HepG2 (cell line): ENCODE data around the gene SMG5. TPM values are rescaled to one million over a fixed set of nuclear protein-coding genes. Genes with fewer than 3 reads are reported as not detected.
A peak's percentile ranks its signal among the peaks of the same experiment; 100 is the strongest.

Experiments used
- CSRNP1 ChIP-seq: sonication (generic); formaldehyde crosslinking; IDR thresholded peaks from 2 replicates; pipeline ENCODE4 v1.8.1; 2023; ENCODE audit warnings: mild to moderate bottlenecking, missing genetic modification reagents
- GMEB1 ChIP-seq: sonication (generic); formaldehyde crosslinking; IDR thresholded peaks from 2 replicates; pipeline ENCODE4 v1.5.1; 2020; ENCODE audit warnings: missing genetic modification reagents, mild to moderate bottlenecking, borderline replicate concordance
- GTF2F1 ChIP-seq: fragments of 150-350 bp; IDR thresholded peaks from 2 replicates; pipeline ENCODE4 v1.6.1; 2014; ENCODE audit warnings: low read length
- HHEX ChIP-seq: IDR thresholded peaks from 2 replicates; pipeline ENCODE4 v1.6.1; 2016; ENCODE audit warnings: control low read depth
- HOXA5 ChIP-seq: sonication (generic); formaldehyde crosslinking; IDR thresholded peaks from 2 replicates; pipeline ENCODE4 v1.4.0; 2020; ENCODE audit warnings: missing genetic modification reagents
- JARID2 ChIP-seq: sonication (generic); formaldehyde crosslinking; IDR thresholded peaks from 2 replicates; pipeline ENCODE4 v1.8.1; 2023; ENCODE audit warnings: missing genetic modification reagents, inconsistent platforms; ENCODE audit not compliant: insufficient replicate concordance
- JUND ChIP-seq: sonication (generic); formaldehyde crosslinking; IDR thresholded peaks from 2 replicates; pipeline ENCODE4 v1.8.0; 2022; ENCODE audit warnings: mild to moderate bottlenecking, missing genetic modification reagents
- KAT7 ChIP-seq: IDR thresholded peaks from 2 replicates; pipeline ENCODE4 v1.6.1; 2018; ENCODE audit warnings: borderline replicate concordance, missing compliant biosample characterization
- NFE2 ChIP-seq: sonication (generic); formaldehyde crosslinking; IDR thresholded peaks from 2 replicates; pipeline ENCODE4 v1.4.0; 2020; ENCODE audit warnings: missing genetic modification reagents
- NFKB2 ChIP-seq: sonication (generic); formaldehyde crosslinking; IDR thresholded peaks from 2 replicates; pipeline ENCODE4 v1.4.0; 2020; ENCODE audit warnings: missing genetic modification reagents, borderline replicate concordance
- PITX1 ChIP-seq: sonication (generic); formaldehyde crosslinking; IDR thresholded peaks from 2 replicates; pipeline ENCODE4 v1.5.1; 2020; ENCODE audit warnings: mild to moderate bottlenecking, missing genetic modification reagents
- RBFOX2 ChIP-seq: fragments of 200-400 bp; formaldehyde crosslinking; IDR thresholded peaks from 2 replicates; pipeline ENCODE4 v1.6.1; 2017; ENCODE audit warnings: low read depth, mild to moderate bottlenecking, low read length
- RELA ChIP-seq: sonication (generic); formaldehyde crosslinking; IDR thresholded peaks from 2 replicates; pipeline ENCODE4 v1.4.0; 2020; ENCODE audit warnings: missing genetic modification reagents
- SOX6 ChIP-seq, 2 experiments: fragments of 450-650 bp in 1 of 2; sonication (generic) in 1 of 2; formaldehyde crosslinking in 1 of 2; IDR thresholded peaks; 2 replicates each; pipeline versions ENCODE4 v1.4.0 to v1.6.1; 2017 to 2020; ENCODE audit warnings: antibody characterized with exemption in 1 of 2, mild to moderate bottlenecking in 1 of 2, missing genetic modification reagents in 1 of 2
- THAP8 ChIP-seq: sonication (generic); formaldehyde crosslinking; IDR thresholded peaks from 2 replicates; pipeline ENCODE4 v1.5.1; 2020; ENCODE audit warnings: missing genetic modification reagents, mild to moderate bottlenecking, borderline replicate concordance
- ZBTB21 ChIP-seq: sonication (generic); formaldehyde crosslinking; IDR thresholded peaks from 2 replicates; pipeline ENCODE4 v1.4.0; 2020; ENCODE audit warnings: missing genetic modification reagents
- ZFP36 ChIP-seq: fragments of 150-350 bp; IDR thresholded peaks from 2 replicates; pipeline ENCODE4 v1.6.1; 2018; ENCODE audit warnings: borderline replicate concordance, low read length, low read depth; ENCODE audit not compliant: partially characterized antibody
- ZFP91 ChIP-seq: sonication (generic); formaldehyde crosslinking; IDR thresholded peaks from 2 replicates; pipeline ENCODE4 v1.9.0; 2022; ENCODE audit warnings: missing genetic modification reagents, mild to moderate bottlenecking, borderline replicate concordance
- ZNF460 ChIP-seq: sonication (generic); formaldehyde crosslinking; IDR thresholded peaks from 2 replicates; pipeline ENCODE4 v1.5.1; 2020; ENCODE audit warnings: missing genetic modification reagents, mild to moderate bottlenecking, borderline replicate concordance
- ZNF510 ChIP-seq: sonication (generic); formaldehyde crosslinking; IDR thresholded peaks from 2 replicates; pipeline ENCODE4 v1.4.0; 2020; ENCODE audit warnings: low read depth, mild to moderate bottlenecking, missing genetic modification reagents
- ZNF547 ChIP-seq: sonication (generic); formaldehyde crosslinking; IDR thresholded peaks from 2 replicates; pipeline ENCODE4 v1.5.1; 2020; ENCODE audit warnings: mild to moderate bottlenecking, missing genetic modification reagents
- ZSCAN30 ChIP-seq: sonication (generic); formaldehyde crosslinking; IDR thresholded peaks from 2 replicates; pipeline ENCODE4 v1.5.0; 2020; ENCODE audit warnings: mild to moderate bottlenecking, missing genetic modification reagents
- polyA plus RNA-seq, 8 experiments: library from polyadenylated mRNA; depleted of rRNA in 3 of 8; stranded (reverse) in 7 of 8; unstranded in 1 of 8; fragments of >200 nt; fragmentation: Illumina TruSeq in 4 of 8; extraction: Trizol in 4 of 8; gene quantifications; 2 replicates each; pipeline versions ENCODE4 v1.2.1 to v1.2.3, GENCODE V29; 2011 to 2016; ENCODE audit warnings: low read depth in 4 of 8, missing spikeins in 1 of 8, mixed read lengths in 1 of 8; ENCODE audit not compliant: insufficient read depth in 1 of 8
- total RNA-seq, 5 experiments: library from RNA; depleted of rRNA; stranded (reverse); fragments of >200 nt; fragmentation: Illumina TruSeq; extraction: Trizol; gene quantifications; 2 replicates each; pipeline ENCODE4 v1.2.3, GENCODE V29; 2016; ENCODE audit warnings: low read depth in 1 of 5
- TF ChIP-seq, protein P1 (sequence below): sonication (generic); formaldehyde crosslinking; IDR thresholded peaks from 2 replicates; pipeline ENCODE4 v1.4.0; 2020; ENCODE audit warnings: missing genetic modification reagents, borderline replicate concordance

The SMG5 gene
- total and polyA plus RNA-seq, 2 of the 13 experiments (the other 11 are each of a cell fraction or from before 2014, with no cell fraction given): 50.5 to 84.0 TPM

DNA sequence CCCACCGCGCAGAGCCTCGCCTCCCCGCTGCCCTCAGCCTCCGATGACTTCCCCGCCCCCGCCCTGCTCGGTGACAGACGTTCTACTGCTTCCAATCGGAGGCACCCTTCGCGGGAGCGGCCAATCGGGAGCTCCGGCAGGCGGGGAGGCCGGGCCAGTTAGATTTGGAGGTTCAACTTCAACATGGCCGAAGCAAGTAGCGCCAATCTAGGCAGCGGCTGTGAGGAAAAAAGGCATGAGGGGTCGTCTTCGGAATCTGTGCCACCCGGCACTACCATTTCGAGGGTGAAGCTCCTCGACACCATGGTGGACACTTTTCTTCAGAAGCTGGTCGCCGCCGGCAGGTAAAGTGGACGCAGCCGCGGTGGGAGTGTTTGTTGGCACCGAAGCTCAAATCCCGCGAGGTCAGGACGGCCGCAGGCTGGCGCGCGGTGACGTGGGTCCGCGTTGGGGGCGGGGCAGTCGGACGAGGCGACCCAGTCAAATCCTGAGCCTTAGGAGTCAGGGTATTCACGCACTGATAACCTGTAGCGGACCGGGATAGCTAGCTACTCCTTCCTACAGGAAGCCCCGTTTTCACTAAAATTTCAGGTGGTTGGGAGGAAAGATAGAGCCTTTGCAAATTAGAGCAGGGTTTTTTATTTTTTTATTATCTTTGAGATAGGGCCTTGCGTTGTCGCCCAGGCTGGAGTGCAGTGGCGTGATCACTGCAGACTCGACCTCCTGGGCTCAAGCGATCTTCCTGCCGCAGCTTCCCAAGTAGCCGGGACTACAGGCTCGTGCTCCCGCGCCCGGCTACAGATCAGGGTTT, 69.6 kb downstream of the SMG5 start, which contains the start of gene PMF1 (continued):
- no peak for TF ChIP-seq NFE2
- TF ChIP-seq RBFOX2: peak; percentile 95
- peak; percentile 82; the same call in 1 of the 2 replicates for TF ChIP-seq ZFP91 (CRISPR knock-in tag)
- no peak for TF ChIP-seq ZFP36
- TF ChIP-seq SOX6 (IDR thresholded peaks at IDR 0.05): no peak
- TF ChIP-seq SOX6 (CRISPR knock-in tag; IDR thresholded peaks at IDR 0.05): peak; percentile 57; the same call in 1 of the 2 replicates
- peak; percentile 82 for TF ChIP-seq ZNF547 (CRISPR knock-in tag)
- TF ChIP-seq HOXA5 (CRISPR knock-in tag): no peak; the same call in none of the 2 replicates
- TF ChIP-seq GTF2F1: no peak
- no peak for TF ChIP-seq RELA (CRISPR knock-in tag)
- TF ChIP-seq ZSCAN30 (CRISPR knock-in tag): no peak
- peak; percentile 91 for TF ChIP-seq CSRNP1
- TF ChIP-seq PITX1: no peak; the same call in 1 of the 2 replicates
- peak; percentile 61 for TF ChIP-seq ZNF510 (CRISPR knock-in tag)
- no peak for TF ChIP-seq ZBTB21 (CRISPR knock-in tag)
- TF ChIP-seq, protein P1, sequence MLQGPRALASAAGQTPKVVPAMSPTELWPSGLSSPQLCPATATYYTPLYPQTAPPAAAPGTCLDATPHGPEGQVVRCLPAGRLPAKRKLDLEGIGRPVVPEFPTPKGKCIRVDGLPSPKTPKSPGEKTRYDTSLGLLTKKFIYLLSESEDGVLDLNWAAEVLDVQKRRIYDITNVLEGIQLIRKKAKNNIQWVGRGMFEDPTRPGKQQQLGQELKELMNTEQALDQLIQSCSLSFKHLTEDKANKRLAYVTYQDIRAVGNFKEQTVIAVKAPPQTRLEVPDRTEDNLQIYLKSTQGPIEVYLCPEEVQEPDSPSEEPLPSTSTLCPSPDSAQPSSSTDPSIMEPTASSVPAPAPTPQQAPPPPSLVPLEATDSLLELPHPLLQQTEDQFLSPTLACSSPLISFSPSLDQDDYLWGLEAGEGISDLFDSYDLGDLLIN (CRISPR knock-in tag): no peak
- no peak for TF ChIP-seq THAP8 (CRISPR knock-in tag)
- TF ChIP-seq ZNF460 (CRISPR knock-in tag): no peak
- 0 out of 2 replicates have a peak, but pooled peaks have one; percentile 37 for TF ChIP-seq KAT7 (CRISPR knock-in tag)
- TF ChIP-seq JUND: no peak
- TF ChIP-seq JARID2 (CRISPR knock-in tag): peak; percentile 80
- TF ChIP-seq GMEB1 (CRISPR knock-in tag): peak; percentile 95
- TF ChIP-seq HHEX (CRISPR knock-in tag): no peak
- TF ChIP-seq NFKB2 (CRISPR knock-in tag): peak; percentile 77; the same call in 1 of the 2 replicates
